Calu3 (cell line): ENCODE measurements around the gene PLEKHG3. TPM values are rescaled to one million over a fixed set of nuclear protein-coding genes. Genes with fewer than 3 reads are reported as not detected.

Source experiments
- BruUV-seq: library from RNA; stranded (reverse); fragments of 400-500 nt; replicated peaks from 2 replicates; lab custom pipeline; 2021; lab: Mats Ljungman, UMichigan
- CTCF ChIA-PET: fragments of 300-600 bp; sonication (Branson Sonifier 250); formaldehyde crosslinking; loops from one replicate; lab custom pipeline; 2022; ENCODE audit warnings: antibody characterized with exemption; lab: Charles Lee
- DNase-seq: peaks from one replicate; pipeline ENCODE4 v3.0.0; 2022
- H3K27ac Mint-ChIP-seq: one replicate; pipeline ENCODE4 v1.8.0; 2022; ENCODE audit warnings: mixed read lengths; ENCODE audit not compliant: unreplicated experiment
- H3K27me3 Mint-ChIP-seq: one replicate; pipeline ENCODE4 v1.8.0; 2022; ENCODE audit warnings: mixed read lengths; ENCODE audit not compliant: unreplicated experiment
- H3K36me3 Mint-ChIP-seq: one replicate; pipeline ENCODE4 v1.8.0; 2022; ENCODE audit warnings: mild to moderate bottlenecking, moderate library complexity, mixed read lengths; ENCODE audit not compliant: insufficient read depth, unreplicated experiment
- H3K4me1 Mint-ChIP-seq: one replicate; pipeline ENCODE4 v1.8.0; 2022; ENCODE audit warnings: mild to moderate bottlenecking, low read depth, mixed read lengths; ENCODE audit not compliant: unreplicated experiment
- H3K4me3 Mint-ChIP-seq: one replicate; pipeline ENCODE4 v1.8.0; 2022; ENCODE audit warnings: mild to moderate bottlenecking, low read depth, moderate library complexity, mixed read lengths; ENCODE audit not compliant: unreplicated experiment
- H3K9me3 Mint-ChIP-seq: one replicate; pipeline ENCODE4 v1.8.0; 2022; ENCODE audit warnings: low read depth, mixed read lengths; ENCODE audit not compliant: unreplicated experiment
- CTCF ChIP-seq: fragments of 200-600 bp; IDR thresholded peaks from one replicate; pipeline ENCODE4 v1.8.0; 2022; ENCODE audit warnings: antibody characterized with exemption; ENCODE audit not compliant: unreplicated experiment
- intact Hi-C: fragments of 100-400 bp; cut with micrococcal nuclease; formaldehyde crosslinking; loops from one replicate; pipeline ENCODE4 v1.10.0; 2022; ENCODE audit not compliant: unreplicated experiment
- total RNA-seq: library from RNA; stranded (reverse); gene quantifications from 2 replicates; pipeline ENCODE4 v1.2.3, GENCODE V29; 2022

The PLEKHG3 gene
- total RNA-seq, 1 experiment from 2014 or later = 39.0 TPM

- TF ChIP-seq CTCF = no peak
- BruUV-seq = no TSS peak
- Mint-ChIP-seq H3K4me1 (peaks cover 9% of the 10 kb centered on the region), H3K9me3 (no peaks in the 10 kb centered on the region), H3K36me3 (peaks cover 18% of the 10 kb centered on the region), H3K27me3 (no peaks in the 10 kb centered on the region), H3K4me3 (no peak overlapping the region), H3K27ac (no peak overlapping the region)
- intact Hi-C loops = no loop called here
- CTCF ChIA-PET = interaction anchor here (0.6 kb wide), 2 partner anchors 145 to 940 kb away, joined by 6 to 8 read pairs; no protein-coding TSS in a partner anchor
- no peak for DNase-seq
Observed at GRCh38 chr14:64734990-64735389, 30.8 kb downstream of the PLEKHG3 start.

DNA sequence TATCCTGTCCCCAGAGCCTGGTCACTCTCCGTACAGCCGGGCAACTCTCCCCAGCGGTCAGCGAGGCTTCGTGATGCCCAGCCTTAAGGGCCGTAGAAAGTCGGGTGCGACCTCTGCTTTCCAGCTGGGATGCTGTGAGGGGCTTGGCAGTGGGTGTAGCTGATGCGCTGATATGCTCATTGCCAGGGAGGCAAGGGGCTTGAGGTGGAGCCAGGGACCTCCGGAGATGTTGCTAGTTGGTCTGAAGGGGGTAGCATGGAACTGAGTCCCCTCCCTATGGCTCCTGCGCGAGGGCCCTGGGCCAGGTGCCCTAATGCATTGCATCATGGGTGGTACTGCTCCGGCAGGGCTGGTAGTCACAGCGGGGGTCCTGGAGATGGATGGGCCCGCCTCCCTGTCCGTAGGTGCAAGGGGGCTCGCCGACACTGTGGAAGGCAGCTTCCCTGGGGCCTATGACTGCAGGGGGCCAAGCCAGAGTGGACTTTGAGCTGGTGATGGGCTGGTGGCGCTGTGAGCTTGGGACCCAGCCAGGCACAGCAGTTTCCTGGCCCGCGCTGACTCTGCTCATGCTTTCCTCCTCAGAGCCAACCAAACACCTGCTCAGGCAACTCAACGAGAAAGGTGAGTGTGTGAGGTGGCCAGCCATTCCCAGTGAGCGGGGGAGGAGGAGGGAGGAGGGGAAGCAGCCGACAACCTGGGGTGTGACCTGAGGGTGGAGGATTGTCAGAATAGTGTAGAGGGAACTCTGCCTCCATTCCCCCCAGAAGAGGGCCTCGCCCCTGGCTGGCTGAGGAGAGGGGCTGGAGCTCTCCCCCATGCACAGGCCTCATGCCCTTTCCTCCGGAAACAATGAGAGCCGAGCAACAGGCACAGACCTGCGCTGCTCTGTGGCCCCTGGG, 32.3 kb downstream of the PLEKHG3 start:
- no peak for DNase-seq
- Mint-ChIP-seq H3K36me3 (peaks cover 18% of the 10 kb centered on the region), H3K4me3 (no peak overlapping the region), H3K27me3 (no peaks in the 10 kb centered on the region), H3K4me1 (peaks cover 9% of the 10 kb centered on the region), H3K27ac (no peak overlapping the region), H3K9me3 (no peaks in the 10 kb centered on the region)
- TF ChIP-seq CTCF = no peak
- no TSS peak for BruUV-seq
- intact Hi-C loops = no loop called here
- CTCF ChIA-PET = no interaction called here

- Mint-ChIP-seq H3K4me1 (peaks cover 9% of the 10 kb centered on the region), H3K4me3 (no peak overlapping the region), H3K27ac (no peak overlapping the region), H3K27me3 (no peaks in the 10 kb centered on the region), H3K9me3 (no peaks in the 10 kb centered on the region), H3K36me3 (peaks cover 16% of the 10 kb centered on the region)
- intact Hi-C loops = no loop called here
- TF ChIP-seq CTCF = no peak
- no TSS peak for BruUV-seq
- CTCF ChIA-PET = no interaction called here
- DNase-seq = no peak
Observed at GRCh38 chr14:64737391-64738280, 33.4 kb downstream of the PLEKHG3 start.

- H3K27ac Mint-ChIP-seq = no peak overlapping the region
- H3K9me3 Mint-ChIP-seq = no peaks in the 10 kb centered on the region
- intact Hi-C loops = no loop called here
- H3K4me1 Mint-ChIP-seq = peaks cover 9% of the 10 kb centered on the region
- no peaks in the 10 kb centered on the region for H3K27me3 Mint-ChIP-seq
- CTCF ChIA-PET = no interaction called here
- peaks cover 16% of the 10 kb centered on the region for H3K36me3 Mint-ChIP-seq
- no peak overlapping the region for H3K4me3 Mint-ChIP-seq
- no TSS peak for BruUV-seq
- no peak for DNase-seq
- no peak for TF ChIP-seq CTCF
Observed at GRCh38 chr14:64738281-64738804, 34.1 kb downstream of the PLEKHG3 start.
